Right lobe of liver (tissue), 6 donors: ENCODE results near the gene PTBP3. TPM values are rescaled to one million over a fixed set of nuclear protein-coding genes. Genes with fewer than 3 reads are reported as not detected.

Experiments used
- ATAC-seq, 4 donors: fragments of 200-7000 bp; cut with Tn5 transposase; one replicate each; pipeline ENCODE4 v1.9.1; 2020; ENCODE audit warnings: mild to moderate bottlenecking in 4 of 4, moderate library complexity in 4 of 4
- DNase-seq, 3 donors: peaks; one replicate each; pipeline ENCODE4 v3.0.0-alpha.2; 2020
- H3K27ac ChIP-seq, 3 donors: fragments of 200-600 bp; one replicate each; pipeline ENCODE4 v1.8.0; 2022
- H3K27me3 ChIP-seq, 2 donors: fragments of 200-600 bp; one replicate each; pipeline ENCODE4 v1.8.0; 2022
- H3K36me3 ChIP-seq, 4 donors: fragments of 200-600 bp; sonication (generic) in 1 of 4; one replicate each; pipeline versions ENCODE4 v1.5.1 to v1.8.0; 2017 to 2022; ENCODE audit warnings: control low read depth in 1 of 4
- H3K4me1 ChIP-seq, 4 donors: fragments of 200-600 bp; sonication (generic) in 1 of 4; one replicate each; pipeline versions ENCODE4 v1.5.1 to v1.8.0; 2017 to 2022; ENCODE audit warnings: control low read depth in 1 of 4
- H3K4me3 ChIP-seq, 3 donors: fragments of 200-600 bp; one replicate each; pipeline ENCODE4 v1.8.0; 2022
- H3K9me3 ChIP-seq, 4 donors: fragments of 200-600 bp; sonication (generic) in 1 of 4; one replicate each; pipeline versions ENCODE4 v1.5.1 to v1.8.0; 2017 to 2022; ENCODE audit warnings: control low read depth in 1 of 4
- CTCF ChIP-seq, 4 donors: fragments of 200-600 bp in 3 of 4; fragments of 450-650 bp in 1 of 4; IDR thresholded peaks; one replicate each; pipeline versions ENCODE4 v1.5.1 to v1.8.0; 2016 to 2022; ENCODE audit warnings: antibody characterized with exemption in 4 of 4, mild to moderate bottlenecking in 2 of 4
- POLR2A ChIP-seq: fragments of 450-650 bp; IDR thresholded peaks from one replicate; pipeline ENCODE4 v1.6.1; 2017; ENCODE audit warnings: antibody characterized with exemption, mild to moderate bottlenecking
- WGBS: methylation state at CpG from one replicate; pipeline ENCODE4 v1.1.6; 2018; ENCODE audit warnings: low coverage, low lambda C conversion rate; ENCODE audit not compliant: insufficient coverage; ENCODE audit errors: missing lambda C conversion rate; 5-methylcytosine and 5-hydroxymethylcytosine counted together
- intact Hi-C, 2 donors: fragments of 100-400 bp; cut with DNase I; formaldehyde crosslinking; loops; one replicate each; pipeline versions ENCODE4 v1.11.2 to v1.14.1; 2022
- total RNA-seq, 6 experiments: library from RNA; depleted of rRNA in 2 of 6; stranded (reverse); fragments of >200 nt in 2 of 6; fragmentation: NEBNext Ultra II Directional in 3 of 6; extraction: Animal tissue kit (Norgen Biotek cat#: 25700) in 3 of 6; gene quantifications; one replicate each; pipeline versions ENCODE4 v1.1.0 to v1.2.4, GENCODE V29; 2016 to 2023
- donor health status: DM: no; HTN: yes; CAD: no.
- donor health status: DM: no; HTN: no; CAD: no.
- donor health status: DM: no; HTN: no; CAD: no.
- donor health status: DM: no; HTN: yes; CAD: no.
- donor health status: DM: no; HTN: yes; CAD: no.

The PTBP3 gene
- total RNA-seq, 6 experiments from 2014 or later: 16.3 to 29.9 (median 19.3) TPM

GRCh38 chr9:112332214-112332613 lies 1.2 kb downstream of the PTBP3 start:
- Histone ChIP-seq H3K27me3 (no peaks in the 10 kb centered on the region), H3K9me3 (no peaks in the 10 kb centered on the region), H3K4me1 (peaks cover 0 to 21% (median 2%) of the 10 kb centered on the region in 4 donors), H3K27ac (peak overlapping the region in 2 of 3 donors; percentile 89 to 98), H3K4me3 (peak overlapping the region; percentile 79 to 93 (median 89)), H3K36me3 (no peaks in the 10 kb centered on the region)
- no peak for TF ChIP-seq POLR2A
- TF ChIP-seq CTCF (IDR thresholded peaks at IDR 0.05): no peak
- DNase-seq (no peak), ATAC-seq (no peak)
- intact Hi-C loops: no loop called here
- WGBS: 3% methylated on average over 4 of the region's 4 CpGs

- Histone ChIP-seq H3K36me3 (no peaks in the 10 kb centered on the region), H3K27me3 (no peaks in the 10 kb centered on the region), H3K9me3 (no peaks in the 10 kb centered on the region), H3K4me1 (peaks cover 0 to 15% (median 0%) of the 10 kb centered on the region in 4 donors), H3K27ac (no peak overlapping the region), H3K4me3 (peak overlapping the region in 2 of 3 donors; percentile 79 to 93)
- intact Hi-C loops: no loop called here
- WGBS: 25% methylated on average over 4 of the region's 4 CpGs
- DNase-seq: no peak
- TF ChIP-seq POLR2A (no peak), CTCF (IDR thresholded peaks at IDR 0.05) (no peak)
- no peak for ATAC-seq
Observed at GRCh38 chr9:112331674-112331952, 1.8 kb downstream of the PTBP3 start.

GRCh38 chr9:112328545-112328944 lies 4.9 kb downstream of the PTBP3 start:
- WGBS: 58% methylated on average over 2 of the region's 2 CpGs
- no peak overlapping the region for H3K27ac ChIP-seq
- intact Hi-C loops: no loop called here
- H3K27me3 ChIP-seq: no peaks in the 10 kb centered on the region
- H3K4me1 ChIP-seq: peaks cover 0 to 30% (median 0%) of the 10 kb centered on the region in 4 donors
- no peaks in the 10 kb centered on the region for H3K9me3 ChIP-seq
- no peaks in the 10 kb centered on the region for H3K36me3 ChIP-seq
- ATAC-seq (no peak), DNase-seq (no peak)
- no peak overlapping the region for H3K4me3 ChIP-seq
- no peak for TF ChIP-seq CTCF (IDR thresholded peaks at IDR 0.05)
- no peak for TF ChIP-seq POLR2A

GRCh38 chr9:112327718-112328450 lies 5.5 kb downstream of the PTBP3 start:
- Histone ChIP-seq H3K36me3 (no peaks in the 10 kb centered on the region), H3K27ac (no peak overlapping the region), H3K9me3 (no peaks in the 10 kb centered on the region), H3K4me3 (no peak overlapping the region), H3K4me1 (peaks cover 0 to 30% (median 0%) of the 10 kb centered on the region in 4 donors), H3K27me3 (no peaks in the 10 kb centered on the region)
- WGBS: 54% methylated on average over 2 of the region's 2 CpGs
- intact Hi-C loops: no loop called here
- no peak for ATAC-seq
- TF ChIP-seq POLR2A (no peak), CTCF (IDR thresholded peaks at IDR 0.05) (no peak)
- no peak for DNase-seq
